Stomach (tissue), 4 donors: ENCODE measurements around the gene MMP14.

ENCODE experiments used
- CTCF ChIP-seq, 7 experiments: fragments of 450-650 bp in 4 of 7; fragments of 200-600 bp in 3 of 7; sonication (generic) in 3 of 7; IDR thresholded peaks; one replicate each; pipeline ENCODE4 v1.5.1; 2016 to 2019; ENCODE audit warnings: antibody characterized with exemption in 7 of 7, control low read depth in 2 of 7, mild to moderate bottlenecking in 1 of 7
- EP300 ChIP-seq: sonication (generic); formaldehyde crosslinking; IDR thresholded peaks from one replicate; pipeline ENCODE4 v1.6.1; 2017; ENCODE audit warnings: antibody characterized with exemption
- POLR2A ChIP-seq, 4 donors: fragments of 450-650 bp; IDR thresholded peaks; one replicate each; pipeline ENCODE4 v1.6.1; 2016; ENCODE audit warnings: antibody characterized with exemption in 4 of 4, control low read depth in 2 of 4, mild to moderate bottlenecking in 1 of 4, moderate library complexity in 1 of 4
- POLR2AphosphoS5 ChIP-seq, 3 donors: sonication (generic); formaldehyde crosslinking; IDR thresholded peaks; one replicate each; pipeline ENCODE4 v1.6.1; 2016; ENCODE audit warnings: antibody characterized with exemption in 3 of 3

- TF ChIP-seq CTCF (IDR thresholded peaks at IDR 0.05) (peak in 5 of 7 experiments; percentile 76 to 89 (median 78)), POLR2A (IDR thresholded peaks at IDR 0.05) (no peak), POLR2AphosphoS5 (IDR thresholded peaks at IDR 0.05) (peak in 2 of 3 donors; percentile 23 to 31), EP300 (no peak)
Measured at GRCh38 chr14:22822571-22823098, 13.8 kb upstream of the MMP14 start.
